GM12801 (cell line): Measurements from ENCODE around the gene SLC12A7.

Experiments used
- TF ChIP-seq, protein P1 (sequence below): IDR thresholded peaks from one replicate; pipeline ENCODE4 v1.5.1; 2011; ENCODE audit warnings: control low read depth; ENCODE audit not compliant: insufficient read length; ENCODE audit errors: extremely low read depth

SLC12A7 gene

DNA sequence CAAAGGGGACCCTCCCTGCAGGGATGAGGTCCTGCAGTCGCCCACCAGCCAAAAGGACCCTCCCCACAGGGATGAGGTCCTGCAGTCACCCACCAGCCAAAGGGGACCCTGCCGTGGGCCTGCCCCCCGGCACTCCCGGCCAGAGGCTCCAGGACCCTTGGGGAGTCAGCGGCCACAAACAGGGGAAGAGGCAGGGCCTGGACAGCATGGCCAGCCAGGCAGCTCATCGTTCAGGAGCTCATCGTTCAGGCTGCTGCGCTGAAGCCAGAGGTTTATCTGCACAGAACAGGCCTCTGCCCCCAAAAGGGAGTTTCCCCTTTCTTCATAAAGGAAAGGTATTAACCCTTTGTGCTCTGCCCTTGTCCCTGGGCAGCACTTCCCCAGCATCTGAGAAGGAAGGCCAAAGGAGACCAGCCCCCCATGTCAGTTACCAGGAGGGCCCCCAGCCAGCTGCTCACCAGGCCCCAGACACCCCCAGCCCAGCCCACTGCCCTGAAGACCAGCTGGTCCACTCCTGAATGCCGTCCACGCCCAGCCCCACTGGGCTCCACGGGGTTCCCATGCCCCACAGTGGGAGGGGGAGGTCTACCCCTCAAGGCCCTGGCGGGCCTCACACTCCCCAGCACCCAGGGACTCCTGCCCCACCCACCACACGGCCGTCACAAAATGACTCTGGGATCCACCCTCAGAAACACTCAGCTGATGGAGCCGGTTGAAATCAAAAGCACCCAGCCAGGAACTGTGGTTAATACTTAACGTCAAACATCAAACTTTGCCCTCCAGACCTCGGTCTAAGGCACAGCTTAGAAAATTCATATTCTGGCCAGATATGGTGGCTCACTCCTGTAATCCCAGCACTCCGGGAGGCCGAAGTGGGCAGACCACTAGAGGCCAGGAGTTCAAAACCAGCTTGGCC lies 6.3 kb downstream of the SLC12A7 start:
- TF ChIP-seq, protein P1, sequence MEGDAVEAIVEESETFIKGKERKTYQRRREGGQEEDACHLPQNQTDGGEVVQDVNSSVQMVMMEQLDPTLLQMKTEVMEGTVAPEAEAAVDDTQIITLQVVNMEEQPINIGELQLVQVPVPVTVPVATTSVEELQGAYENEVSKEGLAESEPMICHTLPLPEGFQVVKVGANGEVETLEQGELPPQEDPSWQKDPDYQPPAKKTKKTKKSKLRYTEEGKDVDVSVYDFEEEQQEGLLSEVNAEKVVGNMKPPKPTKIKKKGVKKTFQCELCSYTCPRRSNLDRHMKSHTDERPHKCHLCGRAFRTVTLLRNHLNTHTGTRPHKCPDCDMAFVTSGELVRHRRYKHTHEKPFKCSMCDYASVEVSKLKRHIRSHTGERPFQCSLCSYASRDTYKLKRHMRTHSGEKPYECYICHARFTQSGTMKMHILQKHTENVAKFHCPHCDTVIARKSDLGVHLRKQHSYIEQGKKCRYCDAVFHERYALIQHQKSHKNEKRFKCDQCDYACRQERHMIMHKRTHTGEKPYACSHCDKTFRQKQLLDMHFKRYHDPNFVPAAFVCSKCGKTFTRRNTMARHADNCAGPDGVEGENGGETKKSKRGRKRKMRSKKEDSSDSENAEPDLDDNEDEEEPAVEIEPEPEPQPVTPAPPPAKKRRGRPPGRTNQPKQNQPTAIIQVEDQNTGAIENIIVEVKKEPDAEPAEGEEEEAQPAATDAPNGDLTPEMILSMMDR: no peak

DNA sequence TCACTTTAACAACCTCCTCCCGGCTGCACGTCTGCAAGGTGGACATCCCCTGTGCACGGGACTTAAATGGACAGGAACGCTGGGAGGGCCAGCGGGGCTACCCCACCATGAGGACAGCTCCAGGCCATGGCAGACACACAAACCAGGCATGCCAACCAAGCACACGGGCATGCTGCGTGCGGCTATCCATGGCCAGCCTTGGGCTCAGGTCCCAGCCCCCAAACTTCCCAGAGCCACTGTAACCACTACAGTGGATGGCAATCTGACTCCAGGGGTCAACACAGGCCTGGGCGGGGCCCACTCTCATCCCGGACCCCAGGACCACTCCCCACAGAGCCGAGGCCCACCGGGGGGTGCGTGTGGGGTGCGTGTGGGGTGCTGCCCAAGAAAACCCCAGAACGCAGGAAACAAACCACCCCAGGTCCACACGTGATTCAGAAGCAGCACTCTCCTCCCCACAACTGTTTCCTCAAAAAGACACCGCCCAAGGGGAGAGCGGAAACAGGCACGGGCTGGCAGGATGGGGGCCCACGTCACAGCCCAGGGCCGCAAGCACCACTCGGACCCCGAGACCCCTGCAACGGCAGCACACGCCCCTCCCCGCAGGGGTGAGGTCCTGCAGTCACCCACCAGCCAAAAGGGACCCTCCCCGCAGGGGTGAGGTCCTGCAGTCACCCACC lies 7.4 kb downstream of the SLC12A7 start:
- TF ChIP-seq, protein P1: no peak

DNA sequence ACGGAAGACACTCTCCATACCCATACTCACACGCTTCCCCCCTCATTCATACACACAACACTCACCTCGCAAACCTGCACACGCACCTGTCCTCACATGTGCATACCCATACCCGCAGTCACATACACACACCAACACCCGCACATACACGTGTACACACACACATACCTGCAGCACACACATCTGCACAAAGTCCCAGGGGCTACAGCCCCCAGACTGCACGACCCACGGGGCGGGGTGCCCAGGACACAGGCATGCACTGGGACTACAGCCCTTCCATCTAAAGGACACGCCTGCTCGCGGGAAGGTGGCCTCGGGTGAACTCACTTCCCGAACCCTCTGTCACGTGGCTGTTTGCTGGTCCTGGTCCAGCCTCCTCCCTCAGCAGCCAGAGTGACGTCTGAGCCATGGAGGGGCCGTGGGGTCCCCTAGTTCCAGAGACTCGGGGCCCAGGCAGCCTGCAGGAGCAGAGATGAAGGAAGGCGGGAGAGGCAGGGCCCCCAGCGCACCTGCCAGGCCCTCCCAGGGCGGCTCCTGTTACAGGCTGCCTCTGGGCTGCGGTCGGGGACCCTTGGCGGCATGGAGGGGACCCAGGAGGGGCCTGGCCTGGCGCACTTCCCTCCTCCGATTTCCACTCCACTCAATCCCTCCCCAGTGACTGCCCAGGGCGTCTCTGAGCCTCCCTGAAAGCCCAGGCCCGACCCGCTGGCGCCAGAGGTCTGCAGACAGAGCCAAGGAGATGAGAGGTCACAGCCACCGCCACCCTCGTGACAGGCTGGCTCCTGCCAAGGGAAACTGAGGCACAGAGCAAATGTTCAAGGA lies 8.1 kb downstream of the SLC12A7 start:
- TF ChIP-seq, protein P1: no peak

DNA sequence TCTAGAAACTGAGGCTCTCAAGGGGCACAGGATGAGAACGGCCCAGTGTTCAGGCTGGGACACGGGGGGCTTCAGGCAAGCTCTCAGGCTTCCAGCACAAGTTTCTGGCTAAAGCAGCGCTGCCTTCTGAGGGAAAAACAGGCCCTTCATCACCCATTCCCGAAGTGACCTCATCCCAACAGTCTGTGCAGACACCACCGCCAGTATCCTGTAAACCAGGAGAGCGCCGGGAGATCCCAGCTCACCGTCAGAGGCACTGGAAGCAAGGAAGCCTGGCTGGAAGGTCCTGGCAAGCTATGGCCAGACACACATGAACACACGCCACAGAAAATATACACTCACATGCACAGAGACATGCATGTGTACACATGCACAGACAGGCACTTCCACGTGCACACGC lies 8.8 kb downstream of the SLC12A7 start:
- TF ChIP-seq, protein P1: no peak

DNA sequence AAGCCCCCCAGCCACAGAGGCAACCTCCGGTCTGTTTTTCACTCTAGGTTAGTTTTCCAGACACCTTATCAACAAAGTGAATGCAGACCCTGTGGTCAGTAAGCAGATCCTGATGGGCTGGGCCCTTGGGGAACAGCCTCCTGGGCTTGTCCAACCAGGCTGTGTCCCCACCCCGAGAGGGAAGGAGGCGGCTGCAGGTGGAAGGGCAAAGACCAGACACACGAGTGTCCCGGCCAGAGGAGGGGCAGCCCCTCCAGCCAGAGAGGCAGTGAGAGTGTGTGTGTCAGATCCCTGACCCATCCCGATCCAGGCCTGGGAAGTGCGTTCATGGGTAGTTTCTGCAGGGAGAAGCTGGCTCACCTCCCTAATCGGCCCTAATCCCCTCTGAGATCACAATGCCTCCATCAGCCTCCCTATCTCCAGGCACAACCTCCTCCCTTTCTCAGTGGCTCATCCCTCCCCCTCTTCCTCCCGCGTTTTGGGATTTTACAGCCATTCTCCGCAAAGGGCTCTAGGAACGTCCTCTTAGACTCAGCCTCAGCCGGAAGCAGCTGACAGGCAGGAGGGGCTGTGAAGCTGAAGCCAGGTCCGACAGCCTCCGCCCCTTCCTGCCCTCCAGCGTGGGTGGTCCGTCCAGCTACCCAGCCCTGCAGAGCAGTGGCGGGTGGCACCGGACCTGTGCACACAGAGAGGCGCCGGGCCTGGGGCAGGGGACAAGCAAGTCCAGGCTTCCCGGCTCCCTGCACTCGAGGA lies 9.7 kb downstream of the SLC12A7 start:
- TF ChIP-seq, protein P1: no peak

DNA sequence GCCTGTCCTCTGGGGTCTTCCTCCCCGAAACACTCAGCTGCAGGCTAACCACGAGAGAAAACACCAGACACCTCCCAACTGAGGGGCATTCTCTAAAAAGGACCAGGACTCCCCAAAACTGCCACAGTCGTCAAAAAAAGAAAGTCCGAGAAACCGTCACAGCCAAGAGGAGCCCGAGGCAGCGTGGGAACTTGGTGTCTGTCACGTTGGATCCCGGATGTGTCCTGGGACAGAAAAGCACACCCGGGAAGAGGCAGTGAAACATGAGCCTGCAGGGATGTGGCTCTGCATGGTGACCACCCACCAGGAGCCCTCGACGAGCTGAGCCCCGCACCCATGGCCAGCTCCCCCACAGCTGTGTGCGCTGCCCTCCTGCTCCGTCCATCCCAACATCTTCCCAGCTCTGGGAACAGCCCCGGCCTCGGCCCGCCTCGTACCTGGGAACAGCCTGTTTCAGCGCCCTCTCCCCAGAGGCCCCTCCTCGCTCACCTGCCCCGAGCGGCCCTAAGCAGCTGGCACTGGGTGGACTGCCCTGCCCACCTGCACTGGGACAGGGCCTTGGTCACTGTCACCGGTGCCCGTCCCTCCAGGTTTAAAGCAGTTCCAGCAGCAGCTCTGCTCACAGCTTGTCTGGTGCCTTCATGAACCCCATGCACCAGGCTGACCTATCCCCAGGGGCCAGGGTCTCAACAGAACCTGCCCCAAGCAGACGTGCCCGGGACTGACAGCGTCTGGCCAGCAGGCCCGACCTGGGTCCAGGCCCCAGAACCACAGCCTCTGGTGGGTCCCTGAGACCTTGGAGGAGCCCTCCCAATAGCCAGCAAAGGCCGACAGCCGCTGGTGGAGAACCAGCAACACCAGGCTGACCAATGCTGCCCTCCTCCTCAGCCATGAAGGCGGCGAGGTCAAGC lies 10.9 kb downstream of the SLC12A7 start:
- TF ChIP-seq, protein P1: no peak
